ENCODE data around the gene ZNHIT2.

Gene ZNHIT2

GRCh38 chr11:65095427-65095826 lies 22.1 kb downstream of the ZNHIT2 start:
- TF ChIP-seq EGR1 (IDR thresholded peaks at IDR 0.05) (no peak), RAD21 (IDR thresholded peaks at IDR 0.05; ENCODE audit: low read depth) (no peak), ZBTB7A (IDR thresholded peaks at IDR 0.05; ENCODE audit: low read depth) (no peak), TAF1 (IDR thresholded peaks at IDR 0.05; ENCODE audit: low read depth) (no peak), TEAD4 (IDR thresholded peaks at IDR 0.05) (no peak), EP300 (IDR thresholded peaks at IDR 0.05; ENCODE audit: borderline replicate concordance) (no peak), TCF12 (IDR thresholded peaks at IDR 0.05; ENCODE audit: low read depth) (no peak), YY1 (IDR thresholded peaks at IDR 0.05; ENCODE audit: low read depth) (no peak), NFIC (IDR thresholded peaks at IDR 0.05) (no peak), CEBPB (IDR thresholded peaks at IDR 0.05) (no peak)

DNA sequence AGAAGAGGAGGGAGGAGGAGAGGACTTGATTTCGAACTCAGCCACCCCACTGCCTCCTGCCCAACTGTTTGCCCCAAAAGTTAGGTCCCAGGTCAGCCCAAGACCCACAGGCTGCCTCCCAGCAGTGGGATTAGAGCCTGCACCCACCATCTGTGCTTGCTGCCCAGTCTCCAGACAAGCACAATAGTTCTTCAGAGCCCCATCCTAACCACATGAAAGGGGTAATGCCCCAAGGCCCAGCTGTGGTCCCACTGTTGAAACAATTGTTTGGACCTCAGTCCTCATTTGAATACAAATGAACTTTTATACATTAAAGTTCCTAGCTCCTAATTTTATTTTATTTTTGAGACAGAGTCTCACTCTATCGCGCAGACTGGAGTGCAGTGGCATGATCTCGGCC lies 26.9 kb downstream of the ZNHIT2 start:
- TF ChIP-seq CREB1 (IDR thresholded peaks at IDR 0.05; ENCODE audit: low read depth) (no peak), YY1 (IDR thresholded peaks at IDR 0.05; ENCODE audit: low read depth) (no peak)

DNA sequence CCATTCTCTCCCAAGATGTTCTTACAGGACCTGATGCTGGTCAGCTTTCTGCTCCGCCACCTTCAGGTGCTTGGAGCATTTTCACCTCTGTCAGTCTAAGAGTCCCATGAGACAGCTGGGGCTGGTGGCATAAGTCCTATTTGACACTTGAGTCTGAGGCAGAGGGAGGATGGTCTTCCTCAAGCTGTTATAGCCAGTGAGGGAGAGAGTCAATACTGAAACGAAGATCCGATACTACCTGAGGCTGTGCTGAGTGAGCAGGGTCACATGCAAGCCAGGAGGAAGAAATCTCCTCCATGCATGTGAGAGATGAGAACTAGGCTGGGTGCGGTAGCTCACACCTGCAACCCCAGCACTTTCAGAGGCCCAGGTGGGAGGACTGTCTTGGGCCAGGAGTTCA lies 27.9 kb downstream of the ZNHIT2 start:
- TF ChIP-seq TCF12 (IDR thresholded peaks at IDR 0.05; ENCODE audit: low read depth) (no peak), CEBPB (IDR thresholded peaks at IDR 0.05) (no peak), YY1 (IDR thresholded peaks at IDR 0.05; ENCODE audit: low read depth) (no peak), TEAD4 (IDR thresholded peaks at IDR 0.05) (no peak), ZBTB7A (IDR thresholded peaks at IDR 0.05; ENCODE audit: low read depth) (no peak), CREB1 (IDR thresholded peaks at IDR 0.05; ENCODE audit: low read depth) (no peak), MAX (IDR thresholded peaks at IDR 0.05) (no peak), RAD21 (IDR thresholded peaks at IDR 0.05; ENCODE audit: low read depth) (no peak), NFIC (IDR thresholded peaks at IDR 0.05) (no peak), FOXM1 (IDR thresholded peaks at IDR 0.05; ENCODE audit: borderline replicate concordance, low read depth) (no peak), EGR1 (IDR thresholded peaks at IDR 0.05) (no peak), EP300 (IDR thresholded peaks at IDR 0.05; ENCODE audit: borderline replicate concordance) (no peak), TAF1 (IDR thresholded peaks at IDR 0.05; ENCODE audit: low read depth) (no peak)
- TF ChIP-seq, protein P1, sequence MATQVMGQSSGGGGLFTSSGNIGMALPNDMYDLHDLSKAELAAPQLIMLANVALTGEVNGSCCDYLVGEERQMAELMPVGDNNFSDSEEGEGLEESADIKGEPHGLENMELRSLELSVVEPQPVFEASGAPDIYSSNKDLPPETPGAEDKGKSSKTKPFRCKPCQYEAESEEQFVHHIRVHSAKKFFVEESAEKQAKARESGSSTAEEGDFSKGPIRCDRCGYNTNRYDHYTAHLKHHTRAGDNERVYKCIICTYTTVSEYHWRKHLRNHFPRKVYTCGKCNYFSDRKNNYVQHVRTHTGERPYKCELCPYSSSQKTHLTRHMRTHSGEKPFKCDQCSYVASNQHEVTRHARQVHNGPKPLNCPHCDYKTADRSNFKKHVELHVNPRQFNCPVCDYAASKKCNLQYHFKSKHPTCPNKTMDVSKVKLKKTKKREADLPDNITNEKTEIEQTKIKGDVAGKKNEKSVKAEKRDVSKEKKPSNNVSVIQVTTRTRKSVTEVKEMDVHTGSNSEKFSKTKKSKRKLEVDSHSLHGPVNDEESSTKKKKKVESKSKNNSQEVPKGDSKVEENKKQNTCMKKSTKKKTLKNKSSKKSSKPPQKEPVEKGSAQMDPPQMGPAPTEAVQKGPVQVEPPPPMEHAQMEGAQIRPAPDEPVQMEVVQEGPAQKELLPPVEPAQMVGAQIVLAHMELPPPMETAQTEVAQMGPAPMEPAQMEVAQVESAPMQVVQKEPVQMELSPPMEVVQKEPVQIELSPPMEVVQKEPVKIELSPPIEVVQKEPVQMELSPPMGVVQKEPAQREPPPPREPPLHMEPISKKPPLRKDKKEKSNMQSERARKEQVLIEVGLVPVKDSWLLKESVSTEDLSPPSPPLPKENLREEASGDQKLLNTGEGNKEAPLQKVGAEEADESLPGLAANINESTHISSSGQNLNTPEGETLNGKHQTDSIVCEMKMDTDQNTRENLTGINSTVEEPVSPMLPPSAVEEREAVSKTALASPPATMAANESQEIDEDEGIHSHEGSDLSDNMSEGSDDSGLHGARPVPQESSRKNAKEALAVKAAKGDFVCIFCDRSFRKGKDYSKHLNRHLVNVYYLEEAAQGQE (IDR thresholded peaks at IDR 0.05; ENCODE audit: low read depth) = no peak
- TF ChIP-seq, protein P2, sequence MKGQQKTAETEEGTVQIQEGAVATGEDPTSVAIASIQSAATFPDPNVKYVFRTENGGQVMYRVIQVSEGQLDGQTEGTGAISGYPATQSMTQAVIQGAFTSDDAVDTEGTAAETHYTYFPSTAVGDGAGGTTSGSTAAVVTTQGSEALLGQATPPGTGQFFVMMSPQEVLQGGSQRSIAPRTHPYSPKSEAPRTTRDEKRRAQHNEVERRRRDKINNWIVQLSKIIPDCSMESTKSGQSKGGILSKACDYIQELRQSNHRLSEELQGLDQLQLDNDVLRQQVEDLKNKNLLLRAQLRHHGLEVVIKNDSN (IDR thresholded peaks at IDR 0.05) = no peak

DNA sequence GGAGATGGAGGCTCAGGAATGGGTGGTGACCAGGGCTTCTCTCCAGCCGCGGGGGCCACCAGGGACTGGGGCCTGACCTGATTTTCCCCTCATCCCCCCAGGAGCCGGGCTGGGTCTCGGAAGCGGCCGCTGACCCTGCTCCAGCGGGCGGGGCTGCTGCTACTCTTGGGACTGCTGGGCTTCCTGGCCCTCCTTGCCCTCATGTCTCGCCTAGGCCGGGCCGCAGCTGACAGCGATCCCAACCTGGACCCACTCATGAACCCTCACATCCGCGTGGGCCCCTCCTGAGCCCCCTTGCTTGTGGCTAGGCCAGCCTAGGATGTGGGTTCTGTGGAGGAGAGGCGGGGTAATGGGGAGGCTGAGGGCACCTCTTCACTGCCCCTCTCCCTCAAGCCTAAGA lies 29.7 kb downstream of the ZNHIT2 start:
- TF ChIP-seq YY1 (IDR thresholded peaks at IDR 0.05; ENCODE audit: low read depth) (no peak), FOXM1 (IDR thresholded peaks at IDR 0.05; ENCODE audit: borderline replicate concordance, low read depth) (no peak), NFIC (IDR thresholded peaks at IDR 0.05) (no peak), MAX (IDR thresholded peaks at IDR 0.05) (no peak), TCF12 (IDR thresholded peaks at IDR 0.05; ENCODE audit: low read depth) (no peak), RAD21 (IDR thresholded peaks at IDR 0.05; ENCODE audit: low read depth) (no peak), EGR1 (IDR thresholded peaks at IDR 0.05) (no peak), TEAD4 (IDR thresholded peaks at IDR 0.05) (no peak), CREB1 (IDR thresholded peaks at IDR 0.05; ENCODE audit: low read depth) (no peak), EP300 (IDR thresholded peaks at IDR 0.05; ENCODE audit: borderline replicate concordance) (no peak), CEBPB (IDR thresholded peaks at IDR 0.05) (no peak)
- TF ChIP-seq, protein P1 (IDR thresholded peaks at IDR 0.05; ENCODE audit: low read depth) = no peak
- TF ChIP-seq, protein P2 (IDR thresholded peaks at IDR 0.05) = no peak

DNA sequence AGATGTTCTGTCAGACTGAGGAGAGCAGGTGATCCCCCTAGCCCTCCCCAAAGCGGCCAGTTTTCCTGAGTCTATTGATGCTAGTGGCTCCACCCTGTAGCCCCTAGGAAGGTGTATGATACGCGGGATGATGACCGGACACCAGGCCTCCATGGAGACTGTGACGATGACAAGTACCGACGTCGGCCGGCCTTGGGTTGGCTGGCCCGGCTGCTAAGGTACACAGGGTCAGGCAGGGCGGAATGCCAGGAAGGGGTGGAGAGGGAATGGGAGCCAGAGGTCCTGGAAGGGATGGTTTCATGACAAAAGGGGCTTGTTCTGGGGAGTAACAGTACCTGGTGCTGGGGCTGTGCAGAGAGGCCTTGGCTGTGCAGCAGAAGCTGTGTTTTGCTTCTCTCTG lies 30.3 kb downstream of the ZNHIT2 start:
- TF ChIP-seq RAD21 (IDR thresholded peaks at IDR 0.05; ENCODE audit: low read depth) (no peak), FOXM1 (IDR thresholded peaks at IDR 0.05; ENCODE audit: borderline replicate concordance, low read depth) (no peak), EP300 (IDR thresholded peaks at IDR 0.05; ENCODE audit: borderline replicate concordance) (no peak), EGR1 (IDR thresholded peaks at IDR 0.05) (no peak), TCF12 (IDR thresholded peaks at IDR 0.05; ENCODE audit: low read depth) (no peak), TAF1 (IDR thresholded peaks at IDR 0.05; ENCODE audit: low read depth) (no peak)
- TF ChIP-seq, protein P1 (IDR thresholded peaks at IDR 0.05; ENCODE audit: low read depth) = no peak
- TF ChIP-seq, protein P2 (IDR thresholded peaks at IDR 0.05) = no peak
